SK-N-SH treated with all-trans-retinoic acid at 6 μM for 48 hours (cell line): Measurements from ENCODE around the gene FAHD2A.
"Not testable (repeated sequence)": the region's sequence is repeated elsewhere in the genome, so short reads cannot be mapped to it uniquely, and the experiment has no call there.

Experiments used
- ATAC-seq: fragments of 200-7000 bp; cut with Tn5 transposase; 3 replicates; pipeline ENCODE4 v1.9.1; 2020; ENCODE audit warnings: mild to moderate bottlenecking, moderate library complexity

The FAHD2A gene

GRCh38 chr2:95414015-95414594 lies 11.6 kb downstream of the FAHD2A start:
- peak; percentile 99 for ATAC-seq

- not testable (repeated sequence) for ATAC-seq
Observed at GRCh38 chr2:95415138-95415537, 12.6 kb downstream of the FAHD2A start.

GRCh38 chr2:95415561-95415960 lies 13.1 kb downstream of the FAHD2A start:
- ATAC-seq, result not testable (repeated sequence)

GRCh38 chr2:95427196-95427867 lies 24.8 kb downstream of the FAHD2A start:
- not testable (repeated sequence) for ATAC-seq

- ATAC-seq, result not testable (repeated sequence)
Observed at GRCh38 chr2:95429748-95430467, 27.4 kb downstream of the FAHD2A start.

- ATAC-seq, result peak; percentile 28
Observed at GRCh38 chr2:95433373-95433772, 30.9 kb downstream of the FAHD2A start.

- ATAC-seq, result not testable (repeated sequence)
Observed at GRCh38 chr2:95433973-95434372, 31.5 kb downstream of the FAHD2A start.

GRCh38 chr2:95434507-95435076 lies 32.1 kb downstream of the FAHD2A start:
- ATAC-seq, result peak; percentile 95

GRCh38 chr2:95435162-95435871 lies 32.8 kb downstream of the FAHD2A start:
- peak; percentile 38 for ATAC-seq

- peak; percentile 38 for ATAC-seq
Observed at GRCh38 chr2:95435872-95436209, 33.3 kb downstream of the FAHD2A start.

- ATAC-seq, result peak; percentile 85
Observed at GRCh38 chr2:95442474-95443099, 40.1 kb downstream of the FAHD2A start.

GRCh38 chr2:95445317-95445716 lies 42.8 kb downstream of the FAHD2A start:
- not testable (repeated sequence) for ATAC-seq

GRCh38 chr2:95463292-95463691 lies 60.8 kb downstream of the FAHD2A start:
- peak; percentile 74 for ATAC-seq
